Lower leg skin (tissue), 3 donors: ENCODE data around the gene SPRR4.

ENCODE experiments used
- CTCF ChIP-seq, 3 donors: fragments of 450-650 bp; IDR thresholded peaks; one replicate each; pipeline ENCODE4 v1.5.1; 2016; ENCODE audit warnings: antibody characterized with exemption in 3 of 3, mild to moderate bottlenecking in 3 of 3, moderate library complexity in 2 of 3
- POLR2A ChIP-seq, 2 donors: fragments of 450-650 bp; IDR thresholded peaks; one replicate each; pipeline ENCODE4 v1.6.1; 2016 to 2017; ENCODE audit warnings: antibody characterized with exemption in 2 of 2, mild to moderate bottlenecking in 1 of 2, moderate library complexity in 1 of 2

- TF ChIP-seq CTCF (IDR thresholded peaks at IDR 0.05) = no peak
- TF ChIP-seq POLR2A (IDR thresholded peaks at IDR 0.05) = no peak
Measured at GRCh38 chr1:152962876-152963415, 7.5 kb upstream of the SPRR4 start.
